Midbrain (tissue), 1 donor: ENCODE measurements around the gene FRAT1.

ENCODE experiments used
- DNase-seq: peaks from one replicate; lab custom pipeline; 2025; lab: John Stamatoyannopoulos, UW

The FRAT1 gene

DNA sequence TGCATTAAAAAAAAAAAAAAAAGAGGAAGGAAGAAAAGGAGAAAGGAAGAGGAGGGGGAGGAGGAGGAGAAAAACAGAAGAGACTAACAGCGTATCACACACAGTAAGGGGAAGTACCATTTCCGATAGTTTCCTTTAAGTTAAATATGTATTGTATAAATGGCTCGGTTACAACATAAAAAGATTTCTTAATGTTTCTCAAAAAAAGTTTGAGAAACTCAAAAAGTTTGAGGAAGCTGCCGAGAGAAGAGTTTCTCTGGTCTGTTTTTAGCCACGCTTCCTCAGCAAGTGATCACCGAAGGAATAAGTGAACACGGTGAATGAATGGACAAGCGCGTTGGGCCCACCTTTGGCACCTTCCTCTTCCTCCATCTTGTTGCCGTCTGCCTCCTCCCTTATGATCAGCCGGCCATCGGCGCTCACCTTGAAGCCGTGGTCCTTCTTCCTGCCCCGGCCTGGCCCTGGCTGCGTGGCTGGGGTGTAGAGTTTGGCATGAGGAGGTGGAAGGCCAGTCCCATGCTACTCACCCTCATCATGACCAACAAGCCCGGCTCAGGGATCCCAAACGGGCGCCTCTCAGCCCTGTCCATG, 46.8 kb downstream of the FRAT1 start:
- DNase-seq, result no peak

GRCh38 chr10:97366572-97366971, 47.5 kb downstream of the FRAT1 start:
- DNase-seq, result no peak

- no peak for DNase-seq
Observed at GRCh38 chr10:97367126-97367649, 48.1 kb downstream of the FRAT1 start.
